Right lobe of liver (tissue), 4 donors: Measurements from ENCODE around the gene ACTR3.

Experiments used
- CTCF ChIP-seq, 4 donors: fragments of 200-600 bp in 3 of 4; fragments of 450-650 bp in 1 of 4; IDR thresholded peaks; one replicate each; pipeline versions ENCODE4 v1.5.1 to v1.8.0; 2016 to 2022; ENCODE audit warnings: antibody characterized with exemption in 4 of 4, mild to moderate bottlenecking in 2 of 4
- POLR2A ChIP-seq: fragments of 450-650 bp; IDR thresholded peaks from one replicate; pipeline ENCODE4 v1.6.1; 2017; ENCODE audit warnings: antibody characterized with exemption, mild to moderate bottlenecking
- donor health status: DM: no; HTN: no; CAD: no.
- donor health status: DM: no; HTN: no; CAD: no.
- donor health status: DM: no; HTN: yes; CAD: no.

- TF ChIP-seq CTCF (IDR thresholded peaks at IDR 0.05) (no peak), POLR2A (no peak)
These were observed 1.0 kb upstream of the ACTR3 start for GRCh38 chr2:113888641-113889470.
